Amygdala (tissue), 56 donors: ENCODE data around the gene LRRC10.
A peak's percentile ranks its signal among the peaks of the same experiment; 100 is the strongest.
"Not testable (repeated sequence)": the region's sequence is repeated elsewhere in the genome, so short reads cannot be mapped to it uniquely, and the experiment has no call there.

Experiments
- DNase-seq, 56 donors: peaks; one replicate each; lab custom pipeline; 2025; lab: John Stamatoyannopoulos, UW

Gene LRRC10

GRCh38 chr12:69620077-69620476, 9.4 kb upstream of the LRRC10 start:
- no peak for DNase-seq

GRCh38 chr12:69619050-69619449, 8.3 kb upstream of the LRRC10 start:
- DNase-seq, result no peak

- no peak for DNase-seq
Measured at GRCh38 chr12:69616025-69616424, 5.3 kb upstream of the LRRC10 start.

GRCh38 chr12:69613351-69613750, 2.6 kb upstream of the LRRC10 start:
- DNase-seq, result no peak

- DNase-seq, result no peak
Measured at GRCh38 chr12:69610126-69610525, 581 bp downstream of the LRRC10 start.

GRCh38 chr12:69608114-69608513, 2.6 kb downstream of the LRRC10 start:
- no peak for DNase-seq

- not testable (repeated sequence) for DNase-seq
Measured at GRCh38 chr12:69604275-69604674, 6.4 kb downstream of the LRRC10 start.

GRCh38 chr12:69603556-69603955, 7.2 kb downstream of the LRRC10 start:
- not testable (repeated sequence) for DNase-seq

- no peak for DNase-seq
Measured at GRCh38 chr12:69602954-69603353, 7.8 kb downstream of the LRRC10 start.

GRCh38 chr12:69601962-69602685, 8.6 kb downstream of the LRRC10 start:
- no peak for DNase-seq

- no peak for DNase-seq
Measured at GRCh38 chr12:69600804-69601203, 9.9 kb downstream of the LRRC10 start.

GRCh38 chr12:69598174-69598753, 12.4 kb downstream of the LRRC10 start:
- DNase-seq, result no peak

GRCh38 chr12:69595689-69596088, 15.0 kb downstream of the LRRC10 start:
- DNase-seq, result no peak

GRCh38 chr12:69589082-69589481, 21.6 kb downstream of the LRRC10 start:
- no peak for DNase-seq

GRCh38 chr12:69588527-69588926, 22.2 kb downstream of the LRRC10 start:
- no peak for DNase-seq

- DNase-seq, result peak; percentile 58 to 99 (median 92)
Measured at GRCh38 chr12:69585189-69586062, 25.3 kb downstream of the LRRC10 start, which contains the start of gene CCT2. TSS of gene CCT2 (plus strand) at chr12:69585459. CDS start at chr12:69585522, 63 bp downstream.

GRCh38 chr12:69583203-69583602, 27.5 kb downstream of the LRRC10 start:
- DNase-seq, result no peak

- no peak for DNase-seq
Measured at GRCh38 chr12:69580074-69580473, 30.6 kb downstream of the LRRC10 start.

- no peak for DNase-seq
Measured at GRCh38 chr12:69579029-69579428, 31.7 kb downstream of the LRRC10 start.

GRCh38 chr12:69578283-69578682, 32.4 kb downstream of the LRRC10 start:
- no peak for DNase-seq

GRCh38 chr12:69575346-69575745, 35.4 kb downstream of the LRRC10 start:
- DNase-seq, result no peak
